Left ventricle myocardium superior (tissue), 1 donor: ENCODE data around the gene FNDC11. TPM values are rescaled to one million over a fixed set of nuclear protein-coding genes. Genes with fewer than 3 reads are reported as not detected.
A peak's percentile ranks its signal among the peaks of the same experiment; 100 is the strongest.

Source experiments
- ATAC-seq: fragments of 200-7000 bp; cut with Tn5 transposase; one replicate; pipeline ENCODE4 v1.9.1; 2020; ENCODE audit warnings: mild to moderate bottlenecking, moderate library complexity
- DNase-seq: peaks from one replicate; pipeline ENCODE4 v3.0.0-alpha.2; 2020
- intact Hi-C: fragments of 100-400 bp; cut with micrococcal nuclease; formaldehyde crosslinking; loops from one replicate; pipeline ENCODE4 v1.11.0; 2022
- total RNA-seq: library from RNA; stranded (reverse); fragmentation: NEBNext Ultra II Directional; extraction: Animal tissue kit (Norgen Biotek cat#: 25700); gene quantifications from one replicate; pipeline ENCODE4 v1.2.1, GENCODE V29; 2021
- donor health status: DM: no; HTN: yes; CAD: no; lungs with severe emphysema.

The FNDC11 gene
- total RNA-seq, 1 donor from 2014 or later, result 0.15 TPM

DNA sequence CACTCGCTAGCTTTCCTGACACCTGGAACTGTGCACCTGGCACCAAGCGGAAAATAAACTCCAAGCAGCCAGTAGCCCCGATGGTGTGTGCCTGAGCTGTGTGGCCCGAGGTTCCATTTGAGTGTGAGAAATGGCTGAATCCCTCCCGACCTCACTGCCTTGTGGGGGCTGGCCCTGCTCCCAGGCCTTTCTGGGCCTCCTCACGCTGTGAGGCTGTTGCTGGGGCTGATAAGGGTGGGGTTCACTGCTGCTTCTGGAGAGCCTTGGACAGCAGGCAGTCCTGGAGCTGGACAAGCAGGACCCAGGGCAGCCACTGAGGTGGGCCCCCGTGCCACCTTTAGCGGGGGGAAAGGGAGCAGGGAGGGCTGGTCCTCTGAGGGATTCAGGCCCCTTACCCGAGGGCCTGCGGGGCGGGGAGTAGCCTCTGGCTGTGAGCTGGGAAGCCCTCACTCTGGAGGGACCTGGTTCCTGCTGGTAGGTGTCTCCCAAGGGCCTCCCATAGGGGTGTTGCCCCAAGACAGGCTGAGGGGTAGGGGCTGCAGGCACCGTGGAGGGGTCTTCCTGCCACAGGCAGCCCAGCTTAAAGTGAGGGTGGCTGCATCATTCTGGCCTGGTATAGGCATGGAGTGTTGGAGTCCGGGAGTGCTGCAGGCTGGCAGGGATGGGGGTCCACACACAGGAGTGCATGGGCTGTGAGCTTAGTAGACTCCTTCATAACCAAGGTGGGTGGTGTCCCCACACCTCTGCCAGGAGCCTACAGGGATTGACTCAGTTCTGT, 31.7 kb upstream of the FNDC11 start:
- ATAC-seq (no peak), DNase-seq (peak; percentile 30)
- intact Hi-C loops, result no loop called here

DNA sequence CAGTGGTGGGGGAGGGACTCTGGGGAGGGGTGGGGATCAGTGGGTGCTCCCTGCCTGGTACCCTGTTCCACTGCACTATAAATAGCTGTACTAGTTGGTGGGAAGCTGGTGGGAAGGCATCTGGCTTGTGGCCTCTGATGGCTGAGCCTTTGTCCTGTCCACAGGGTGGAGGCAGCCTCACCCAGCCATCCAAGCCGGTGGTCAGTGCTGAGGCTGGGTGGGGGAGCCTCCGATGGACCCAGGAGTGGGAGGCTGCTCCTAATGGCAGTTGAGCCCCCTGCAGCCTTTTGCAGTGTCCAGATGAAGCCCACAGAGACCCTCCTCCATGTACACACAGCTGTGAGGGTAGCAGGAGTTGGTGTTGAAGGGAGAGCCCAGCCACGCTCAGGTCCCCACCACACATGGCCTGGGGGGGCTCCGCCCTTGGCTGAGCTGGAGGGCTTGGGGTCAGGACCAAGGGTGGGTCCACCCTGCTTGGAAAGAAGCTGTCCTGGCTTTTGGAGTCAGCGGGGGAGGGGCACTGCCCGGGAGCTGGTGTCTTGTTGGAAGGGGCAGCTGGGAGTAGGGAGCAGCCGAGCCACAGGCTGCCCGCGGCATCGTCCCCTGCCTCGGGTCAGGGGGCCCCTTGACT, 30.9 kb upstream of the FNDC11 start:
- DNase-seq, result peak; percentile 34
- no peak for ATAC-seq
- intact Hi-C loops, result no loop called here

DNA sequence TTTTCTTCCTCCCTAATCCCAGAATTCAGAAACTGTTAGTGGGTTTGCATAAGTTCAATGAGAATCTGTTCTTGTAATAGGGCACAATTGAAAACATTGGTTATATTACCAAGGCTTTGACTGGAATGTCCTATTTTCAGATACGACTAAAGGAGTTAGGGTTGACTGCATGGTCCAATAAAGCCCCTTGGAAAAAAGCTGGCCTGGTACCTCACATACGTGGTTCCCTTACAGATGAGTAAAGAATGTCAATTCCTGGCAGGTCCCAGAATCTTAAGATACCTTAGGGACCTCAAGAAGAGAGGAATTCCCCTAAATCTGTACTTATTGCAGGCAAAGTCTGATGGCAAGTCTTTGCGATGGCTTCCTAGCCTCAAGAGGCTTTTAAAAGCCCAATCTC, 28.8 kb upstream of the FNDC11 start:
- intact Hi-C loops, result no loop called here
- DNase-seq, result no peak
- ATAC-seq, result no peak

DNA sequence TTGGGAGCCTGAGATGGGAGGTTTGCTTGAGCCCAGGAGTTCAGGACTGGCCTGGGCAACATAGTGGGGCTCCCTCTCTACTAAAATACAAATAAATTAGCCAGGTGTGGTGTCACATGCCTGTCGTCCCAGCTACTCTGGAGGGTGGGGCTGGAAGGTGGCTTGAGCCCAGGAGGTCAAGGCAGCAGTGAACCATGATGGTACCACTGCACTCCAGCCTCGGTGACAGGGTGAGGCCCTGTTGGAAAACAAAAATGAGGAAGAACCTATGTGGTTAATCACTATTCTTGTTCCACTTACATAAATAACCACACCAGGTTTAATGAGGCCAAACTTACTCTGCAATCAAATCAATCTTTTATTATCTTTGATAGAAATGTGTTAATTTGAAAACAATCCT, 28.0 kb upstream of the FNDC11 start:
- DNase-seq, result peak; percentile 18
- intact Hi-C loops, result no loop called here
- ATAC-seq, result no peak

DNA sequence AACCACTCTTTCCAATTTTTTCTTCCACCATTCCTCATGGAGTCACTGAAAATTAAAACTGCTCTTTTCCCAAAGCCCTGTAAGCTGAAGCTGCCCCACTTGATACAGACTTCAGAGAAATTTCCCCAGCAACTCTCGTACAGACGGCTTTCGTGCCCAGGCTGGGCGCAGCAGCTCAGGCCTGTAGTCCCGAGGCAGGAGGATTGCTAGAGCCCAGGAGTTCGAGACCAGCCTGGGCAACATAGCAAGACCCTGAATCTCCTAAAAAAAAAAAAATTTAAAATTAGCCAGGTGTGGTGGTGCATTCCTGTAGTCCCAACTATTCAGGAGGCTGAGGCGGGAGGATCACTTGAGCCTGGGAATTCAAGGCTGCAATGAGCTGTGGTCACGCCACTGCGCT, 26.8 kb upstream of the FNDC11 start:
- intact Hi-C loops, result no loop called here
- DNase-seq (peak; percentile 12), ATAC-seq (no peak)

DNA sequence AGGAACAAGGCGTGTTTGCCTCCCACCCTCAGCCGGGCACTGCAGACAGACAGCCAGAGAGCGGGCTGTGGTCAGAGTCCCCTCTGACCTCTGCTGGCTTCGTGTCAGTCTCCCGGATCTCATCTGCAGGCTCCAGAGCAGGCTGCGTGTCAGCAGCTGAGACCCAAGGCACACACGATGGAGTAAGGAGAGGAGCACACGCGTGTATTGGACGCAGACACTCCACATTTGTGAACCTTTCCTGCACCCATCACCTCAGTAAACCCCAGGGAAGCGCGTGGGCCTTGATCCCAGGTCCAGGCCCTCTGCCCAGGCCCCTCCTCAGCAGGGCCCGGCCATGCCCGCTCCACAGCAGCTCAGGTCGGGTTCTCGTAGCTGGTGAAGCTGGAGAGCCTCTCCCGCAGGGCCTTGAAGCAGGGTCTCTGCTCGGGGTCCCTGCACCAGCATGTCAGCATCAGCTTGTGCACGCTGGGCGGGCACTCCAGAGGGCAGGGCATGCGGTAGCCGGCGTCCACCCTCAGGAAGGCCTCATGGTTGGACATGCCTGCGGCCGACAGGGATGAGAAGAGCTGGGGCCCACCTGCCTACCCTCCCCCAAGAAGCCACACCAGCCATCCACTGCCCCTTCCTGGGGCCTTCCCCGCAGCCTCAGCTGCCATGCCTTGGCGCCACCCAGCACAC, 24.6 kb upstream of the FNDC11 start:
- intact Hi-C loops, result no loop called here
- DNase-seq, result peak; percentile 23
- ATAC-seq, result no peak

DNA sequence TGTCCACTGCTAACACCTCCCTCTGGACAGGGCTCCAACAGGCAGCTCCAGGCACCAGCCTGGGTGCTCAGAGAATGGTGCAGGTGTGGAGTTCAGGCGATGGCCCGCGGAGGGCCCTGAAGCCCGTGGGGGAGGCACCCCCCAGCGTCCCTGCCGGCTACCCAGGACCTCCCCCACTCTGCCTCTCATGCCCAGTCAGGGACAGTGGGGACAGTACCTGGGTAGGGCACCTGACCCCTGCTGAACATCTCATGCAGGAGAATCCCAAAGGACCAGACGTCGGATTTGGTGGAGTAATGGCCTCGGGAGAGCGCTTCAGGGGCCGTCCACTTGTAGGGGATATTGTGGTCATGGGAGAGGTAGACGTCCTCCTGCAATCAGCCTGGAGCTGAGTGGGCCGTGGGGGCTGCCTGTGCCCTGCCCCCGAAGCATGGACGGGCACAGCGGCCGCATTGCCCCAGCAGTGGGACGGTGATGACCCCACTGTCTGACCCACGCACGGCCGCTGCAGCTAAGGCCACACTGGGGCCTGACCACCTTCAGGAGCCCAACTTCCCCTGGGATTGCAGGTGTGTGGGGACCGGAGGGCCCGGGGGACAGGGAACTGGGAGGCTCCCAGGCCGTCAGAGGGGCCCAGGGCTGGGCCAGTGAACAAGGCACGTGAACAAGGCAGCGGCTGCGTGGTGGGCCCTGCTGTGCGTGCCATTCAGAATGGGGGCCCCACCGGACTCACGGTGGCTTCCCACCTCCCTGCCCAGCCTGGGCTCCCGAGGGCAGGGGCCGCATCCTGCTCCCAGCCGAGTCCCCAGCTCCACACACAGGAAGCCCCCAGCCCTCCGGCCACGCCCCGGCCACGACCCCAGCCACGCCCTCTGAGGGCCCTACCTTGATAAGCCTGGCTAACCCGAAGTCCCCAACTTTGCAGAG, 23.8 kb upstream of the FNDC11 start:
- no peak for ATAC-seq
- peak; percentile 33 for DNase-seq
- intact Hi-C loops, result no loop called here

DNA sequence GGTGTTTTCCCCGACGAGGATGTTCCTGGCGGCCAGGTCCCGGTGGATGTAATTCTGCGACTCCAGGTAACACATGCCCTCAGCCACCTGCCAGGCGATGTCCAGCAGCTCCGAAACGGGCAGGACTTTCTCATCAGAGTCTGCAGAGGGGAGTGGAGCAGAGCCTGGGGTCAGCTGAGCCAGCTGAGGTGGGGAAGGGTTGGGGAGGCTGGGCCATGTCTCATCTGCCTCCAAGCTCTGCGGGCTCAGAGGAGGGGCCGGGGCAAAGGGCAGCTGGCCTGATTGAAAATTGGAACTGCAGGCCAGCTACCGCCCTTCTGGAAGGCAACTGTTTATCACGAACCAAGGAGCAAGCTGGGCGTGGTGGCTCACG, 23.2 kb upstream of the FNDC11 start:
- no peak for DNase-seq
- ATAC-seq, result no peak
- intact Hi-C loops, result no loop called here

DNA sequence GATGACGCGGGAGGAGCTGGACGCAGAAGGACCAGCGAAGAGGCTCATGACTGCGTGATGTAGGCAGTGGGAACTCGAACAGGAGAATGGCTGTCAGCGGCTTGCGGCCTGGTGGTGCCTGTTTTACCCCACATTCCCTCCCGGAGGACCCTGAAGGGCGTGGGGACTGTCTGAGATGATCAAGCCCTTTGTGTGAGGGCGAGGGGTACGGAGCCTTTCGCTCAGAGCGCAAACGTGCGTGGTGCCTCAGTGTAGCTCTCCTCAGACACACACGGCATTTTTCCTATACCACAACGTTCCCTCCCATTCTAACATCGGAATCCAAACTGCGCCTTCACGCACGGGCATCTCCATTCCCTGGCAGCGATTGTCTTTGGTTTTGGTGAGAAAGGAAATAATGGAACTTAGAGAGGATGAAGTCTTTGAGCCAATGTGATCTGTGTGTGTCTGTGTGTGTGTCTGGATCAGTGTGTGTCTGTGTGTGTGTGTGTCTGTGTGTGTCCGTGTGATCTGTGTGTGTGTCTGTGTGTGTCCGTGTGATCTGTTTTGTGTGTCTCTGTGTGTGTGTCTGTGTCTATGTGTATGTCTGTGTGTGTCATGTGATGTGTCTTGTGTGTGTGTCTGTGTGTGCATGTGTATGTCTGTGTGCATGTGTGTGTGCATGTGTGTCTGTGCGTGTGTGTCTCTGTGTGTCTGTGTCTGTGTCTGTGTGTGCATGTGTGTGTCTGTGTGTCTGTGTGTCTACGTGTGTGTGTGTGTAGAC, 22.1 kb upstream of the FNDC11 start:
- DNase-seq (peak; percentile 21), ATAC-seq (no peak)
- intact Hi-C loops, result no loop called here

DNA sequence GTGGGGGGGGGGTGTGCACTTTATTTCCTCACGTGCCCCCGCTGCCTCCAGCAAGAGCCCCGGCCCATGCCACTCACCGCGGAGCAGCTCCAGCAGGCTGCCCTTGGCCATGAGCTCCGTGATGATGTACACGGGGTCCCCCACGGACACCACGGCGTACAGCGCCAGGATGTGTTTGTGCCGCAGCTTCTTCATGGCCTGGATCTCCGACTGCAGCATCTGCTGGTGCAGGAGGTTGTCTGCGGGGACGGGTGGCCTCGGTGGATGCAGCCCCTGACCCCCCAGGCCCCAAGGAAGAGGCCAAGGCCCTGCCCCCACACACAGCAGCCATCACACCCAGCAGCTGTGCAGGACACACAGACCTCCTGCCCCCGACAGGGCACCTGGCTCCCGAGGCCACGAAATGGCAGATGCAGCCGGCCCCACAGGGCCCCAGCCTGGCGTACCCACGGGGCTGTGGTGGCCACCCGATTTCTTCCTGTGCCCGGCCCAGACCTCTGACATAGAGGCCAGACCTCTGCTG, 21.4 kb upstream of the FNDC11 start:
- DNase-seq, result peak; percentile 24
- intact Hi-C loops, result no loop called here
- no peak for ATAC-seq

DNA sequence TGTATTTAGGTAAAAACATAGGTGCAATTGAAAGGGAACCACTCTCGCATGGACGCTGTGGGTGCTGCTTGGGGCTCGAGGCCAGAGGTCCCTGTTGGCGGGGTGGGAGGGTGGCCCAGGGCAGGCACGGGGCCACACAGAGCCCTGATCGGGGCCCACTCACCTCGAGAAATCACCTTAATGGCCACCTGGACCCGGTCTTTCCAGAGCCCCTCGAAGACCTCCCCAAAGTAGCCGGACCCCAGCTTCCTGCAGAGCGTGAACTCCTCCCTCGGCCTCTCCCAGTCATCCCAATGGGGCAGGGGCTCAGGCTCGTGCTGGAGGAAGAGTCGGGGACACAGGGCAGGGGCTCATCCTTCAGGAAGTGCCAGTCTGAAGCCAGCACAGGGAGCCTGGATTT, 20.6 kb upstream of the FNDC11 start:
- intact Hi-C loops, result no loop called here
- ATAC-seq (no peak), DNase-seq (peak; percentile 13)

DNA sequence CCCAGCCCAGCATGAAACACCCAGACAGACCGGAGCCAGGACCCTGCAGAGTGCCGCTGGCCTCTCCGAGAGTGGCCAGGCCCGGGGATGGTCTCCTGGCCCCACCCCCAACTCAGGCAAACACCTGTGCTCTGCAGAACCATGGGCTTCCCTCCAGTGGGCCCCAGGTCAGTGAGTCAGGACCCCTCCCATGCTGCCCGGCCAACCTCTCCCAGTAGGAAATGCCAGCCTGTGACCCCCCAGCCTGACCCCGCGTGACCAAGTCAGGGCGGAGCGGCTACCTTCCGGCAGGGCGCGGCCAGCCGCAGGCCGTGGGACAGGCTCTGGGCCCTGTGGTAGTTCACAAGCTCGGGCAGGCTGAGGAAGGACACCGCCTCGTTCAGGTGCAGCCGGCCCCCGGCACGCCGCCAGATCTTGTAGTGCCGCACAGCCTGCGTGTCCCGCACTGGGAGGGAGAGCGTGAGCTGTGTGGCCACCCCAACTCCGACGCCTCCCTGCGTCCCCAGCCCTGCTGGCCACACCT, 20.0 kb upstream of the FNDC11 start:
- DNase-seq (no peak), ATAC-seq (no peak)
- intact Hi-C loops, result no loop called here

DNA sequence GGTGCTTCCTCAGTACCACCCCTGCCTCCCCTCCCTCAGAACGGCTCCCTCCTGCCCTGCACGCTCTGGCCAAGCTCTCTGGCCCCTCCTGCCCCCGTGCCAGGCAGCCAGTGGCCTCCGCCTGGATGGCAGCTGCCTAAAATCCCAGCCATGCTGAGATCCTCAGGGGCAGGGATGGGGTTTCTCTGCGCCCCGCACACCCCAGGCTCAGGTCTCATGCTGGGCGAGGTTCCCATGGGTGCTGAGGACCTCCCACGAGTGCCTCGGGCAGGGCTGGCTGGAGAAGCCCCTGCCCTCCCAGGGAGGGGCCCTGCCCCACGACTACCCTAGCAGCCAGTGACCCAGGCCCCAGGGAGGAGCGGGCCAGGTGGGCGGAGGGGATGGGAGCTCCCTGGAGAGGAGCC, 19.5 kb upstream of the FNDC11 start:
- ATAC-seq (no peak), DNase-seq (no peak)
- intact Hi-C loops, result no loop called here

DNA sequence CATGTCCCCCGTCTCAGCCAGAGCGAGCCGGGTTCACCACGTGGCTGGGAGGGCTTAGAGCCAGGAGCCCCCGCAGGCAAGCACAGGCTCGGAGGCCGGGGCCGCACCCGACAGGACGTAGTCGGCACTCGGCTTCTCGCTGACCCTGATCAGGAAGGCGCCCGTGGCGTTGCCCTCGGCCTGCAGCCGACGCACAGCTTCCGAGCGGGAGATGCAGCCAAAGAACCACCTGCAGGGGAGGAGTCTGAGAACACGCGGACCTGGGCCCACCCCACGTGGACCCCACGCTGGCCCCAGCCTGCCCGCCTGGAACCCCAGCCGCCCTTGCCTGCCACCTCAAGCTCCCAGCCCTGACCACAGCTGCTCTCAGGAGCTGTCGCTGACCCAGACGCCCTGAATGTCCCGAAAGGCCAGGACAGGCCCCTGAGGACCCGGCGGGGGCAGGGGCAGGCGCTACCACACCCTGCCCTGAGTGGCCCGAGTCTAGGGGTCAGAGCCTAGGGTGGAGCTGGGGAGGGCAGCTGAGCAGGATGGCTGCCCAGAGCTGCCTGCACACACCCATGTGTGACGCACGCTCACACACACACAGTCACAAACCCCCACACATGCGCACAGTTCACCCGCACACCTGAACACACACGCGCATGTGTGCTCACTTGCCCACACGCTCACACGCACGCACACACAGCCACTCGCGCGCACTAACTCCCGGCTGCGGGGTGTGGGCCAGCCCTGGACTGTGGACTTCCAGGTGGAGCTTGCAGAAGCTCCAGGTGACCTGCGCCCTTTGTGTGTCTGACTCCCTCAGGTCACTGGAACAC, 18.9 kb upstream of the FNDC11 start:
- DNase-seq (no peak), ATAC-seq (no peak)
- intact Hi-C loops, result no loop called here

DNA sequence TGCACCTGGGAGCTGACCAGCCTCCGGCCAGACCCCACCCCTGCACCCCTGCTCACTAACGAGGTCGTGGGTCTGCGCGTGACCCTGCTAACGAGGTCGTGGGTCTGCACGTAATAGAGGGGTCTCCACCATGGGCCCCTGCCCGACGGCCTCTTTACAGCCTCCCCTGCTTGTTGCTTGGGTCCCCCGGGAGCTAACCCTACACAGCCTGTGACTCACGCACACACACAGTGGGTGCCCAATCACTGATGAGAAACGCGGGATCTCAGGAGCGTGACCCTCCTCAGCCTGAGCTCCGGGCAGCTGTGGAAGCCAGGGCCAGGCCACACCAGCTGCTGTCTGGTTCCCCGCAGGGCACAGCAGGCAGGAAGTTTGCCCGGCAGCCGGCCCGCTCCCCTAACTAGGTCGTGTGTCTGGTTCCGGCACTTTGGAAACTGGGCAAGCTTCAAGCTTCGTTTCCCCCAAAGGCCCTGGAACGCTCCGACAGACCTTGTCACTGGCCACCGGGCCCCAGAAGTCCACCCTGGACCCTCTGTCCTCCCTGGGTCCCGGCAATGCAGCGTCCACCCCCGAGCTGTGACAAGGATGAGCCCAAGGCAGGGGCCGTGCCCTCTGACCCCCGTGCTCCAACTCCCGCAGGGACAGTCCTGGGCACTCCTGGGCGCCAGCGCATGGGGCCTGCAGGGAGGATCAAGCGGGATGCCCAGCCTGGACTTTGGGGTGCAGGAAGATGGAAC, 17.6 kb upstream of the FNDC11 start:
- intact Hi-C loops, result no loop called here
- no peak for DNase-seq
- no peak for ATAC-seq

DNA sequence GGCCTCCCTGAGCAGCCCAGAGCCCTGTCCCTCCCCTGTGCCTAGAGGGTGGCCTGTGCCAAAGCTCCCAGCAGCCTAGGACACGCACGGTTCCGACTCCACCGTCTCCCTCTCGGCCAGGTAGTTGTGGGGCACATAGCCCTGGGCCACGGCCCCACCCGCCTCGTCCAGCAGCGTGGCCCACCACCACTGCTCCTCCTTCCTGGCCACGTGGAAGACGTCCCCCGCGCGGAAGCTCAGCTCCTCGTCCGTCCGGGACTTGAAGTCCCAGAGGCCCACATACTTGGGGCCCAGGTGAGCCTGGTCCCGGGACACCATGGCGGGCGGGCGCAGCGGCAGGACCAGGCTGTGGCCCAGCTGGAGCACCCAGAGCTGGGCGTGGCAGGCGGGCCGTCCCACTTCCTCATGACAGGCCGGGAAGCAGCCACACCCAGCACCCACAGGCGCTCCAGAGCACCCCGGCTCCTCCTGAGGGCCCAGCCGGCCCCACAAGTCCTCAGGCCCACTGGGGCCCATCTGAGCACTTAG, 16.9 kb upstream of the FNDC11 start, which contains the start of gene PTK6:
Gene PTK6 (minus strand): TSS at position 380 of the 528 bp plus-strand sequence. CDS start 62 bp downstream, at position 318.
- intact Hi-C loops, result no loop called here
- ATAC-seq, result peak; percentile 27
- peak; percentile 70 for DNase-seq
